SK-N-MC (cell line): ENCODE measurements around the gene DNAH17.

Experiments
- EZH2 ChIP-seq: fragments of 200-600 bp; sonication (generic); IDR thresholded peaks from one replicate; pipeline ENCODE4 v1.6.1; 2017; ENCODE audit warnings: antibody characterized with exemption
- FOXP2 ChIP-seq: optimal IDR thresholded peaks from 2 replicates; pipeline ENCODE3; 2011; ENCODE audit warnings: mild to moderate bottlenecking, moderate library complexity; ENCODE audit not compliant: insufficient read depth; ENCODE audit errors: extremely low read length, control extremely low read depth
- POLR2AphosphoS5 ChIP-seq: IDR thresholded peaks from 2 replicates; pipeline ENCODE4 v1.6.1; 2012; ENCODE audit warnings: mild to moderate bottlenecking, low read depth, low read length, borderline replicate concordance

DNA sequence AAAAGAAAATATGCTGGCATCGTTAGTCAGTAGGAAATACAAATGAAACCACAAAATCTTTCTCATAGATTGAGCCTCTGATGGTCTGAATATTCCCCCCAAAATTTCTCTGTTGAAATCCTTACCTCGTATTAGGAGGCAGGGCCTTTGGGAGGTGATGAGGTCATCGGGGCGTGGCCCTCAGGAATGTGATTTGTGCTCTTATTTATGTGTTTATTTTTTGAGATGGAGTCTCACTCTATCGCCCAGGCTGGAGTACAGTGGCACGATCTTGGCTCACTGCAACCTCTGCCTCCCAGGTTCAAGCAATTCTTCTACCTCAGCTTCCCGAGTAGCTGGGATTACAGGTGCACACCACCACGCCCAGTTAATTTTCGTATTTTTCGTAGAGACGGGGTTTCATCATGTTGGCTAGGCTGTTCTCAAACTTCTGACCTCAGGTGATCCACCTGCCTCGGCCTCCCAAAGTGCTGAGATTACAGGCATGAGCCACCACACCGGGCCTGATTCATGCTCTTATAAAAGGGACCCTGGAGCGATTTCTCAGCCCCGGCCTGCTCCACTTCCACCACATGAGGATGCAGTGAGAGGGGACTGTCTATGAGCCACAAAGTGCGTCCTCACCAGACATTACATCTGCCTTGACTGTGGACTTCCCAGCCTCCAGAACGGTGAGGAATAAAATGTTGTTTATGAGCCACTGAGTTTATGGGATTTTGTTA is 53.1 kb downstream of the DNAH17 start:
- no peak for TF ChIP-seq EZH2
- no peak for TF ChIP-seq POLR2AphosphoS5
- no peak for TF ChIP-seq FOXP2
